BLaER1 treated with 17β-estradiol and CSF1 and Interleukin-3, amounts not matched to agents 10 nM and 100 nM (cell line): ENCODE data around the gene RXFP2.

Source experiments
- H3K27ac ChIP-seq, 11 experiments: shearing (Covaris generic); formaldehyde crosslinking; 2 replicates each; pipeline ENCODE4 v1.8.1; 2022
- H3K27me3 ChIP-seq, 11 experiments: shearing (Covaris generic); formaldehyde crosslinking; 2 replicates each; pipeline ENCODE4 v1.8.1; 2022
- H3K36me3 ChIP-seq, 11 experiments: shearing (Covaris generic); formaldehyde crosslinking; 2 replicates each; pipeline ENCODE4 v1.8.1; 2022
- H3K4me1 ChIP-seq, 10 experiments: shearing (Covaris generic); formaldehyde crosslinking; 2 replicates each; pipeline ENCODE4 v1.8.1; 2022
- H3K4me2 ChIP-seq, 11 experiments: shearing (Covaris generic); formaldehyde crosslinking; 2 replicates each; pipeline ENCODE4 v1.8.1; 2022
- H3K4me3 ChIP-seq, 10 experiments: shearing (Covaris generic); formaldehyde crosslinking; 2 replicates each; pipeline ENCODE4 v1.8.1; 2022
- H3K9ac ChIP-seq, 11 experiments: shearing (Covaris generic); formaldehyde crosslinking; 2 replicates each; pipeline ENCODE4 v1.8.1; 2022
- H3K9me3 ChIP-seq, 11 experiments: shearing (Covaris generic); formaldehyde crosslinking; replicated peaks in 1 of 11; 2 replicates each; pipeline ENCODE4 v1.8.1; 2022
- H4K20me1 ChIP-seq, 11 experiments: shearing (Covaris generic); formaldehyde crosslinking; 2 replicates each; pipeline ENCODE4 v1.8.1; 2022
- Cebpa-rat ChIP-seq, 11 experiments: shearing (Covaris generic); IDR thresholded peaks; 2 replicates each; pipeline ENCODE4 v1.8.1; 2022

Gene RXFP2

DNA sequence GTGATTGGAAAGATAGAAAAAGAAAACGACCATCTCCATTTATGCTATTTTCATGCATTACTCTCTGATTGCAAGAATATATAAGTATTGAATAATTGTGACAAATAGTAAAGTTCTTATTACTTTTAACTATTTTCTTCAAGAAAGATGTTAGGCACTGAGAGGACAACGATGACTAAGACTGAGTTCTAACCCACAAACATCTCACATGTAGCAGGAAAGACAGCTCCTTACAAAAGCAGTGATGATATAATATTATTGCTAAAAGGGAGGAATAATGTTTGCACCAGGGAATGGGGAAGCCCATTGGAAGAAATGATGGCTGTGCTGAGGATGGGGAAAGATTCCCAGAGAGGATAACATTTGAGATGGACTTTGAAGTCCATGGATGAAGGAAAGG is 22.6 kb downstream of the RXFP2 start:
- Histone ChIP-seq H3K4me1 (no peaks in the 10 kb centered on the region), H3K9me3 (no peaks in the 10 kb centered on the region), H3K4me3 (no peak overlapping the region), H3K9ac (no peak overlapping the region), H3K27me3 (no peaks in the 10 kb centered on the region), H3K36me3 (no peaks in the 10 kb centered on the region), H3K4me2 (no peak overlapping the region), H4K20me1 (no peaks in the 10 kb centered on the region), H3K27ac (no peak overlapping the region)
- no peak for TF ChIP-seq Cebpa-rat (IDR thresholded peaks at IDR 0.05)

DNA sequence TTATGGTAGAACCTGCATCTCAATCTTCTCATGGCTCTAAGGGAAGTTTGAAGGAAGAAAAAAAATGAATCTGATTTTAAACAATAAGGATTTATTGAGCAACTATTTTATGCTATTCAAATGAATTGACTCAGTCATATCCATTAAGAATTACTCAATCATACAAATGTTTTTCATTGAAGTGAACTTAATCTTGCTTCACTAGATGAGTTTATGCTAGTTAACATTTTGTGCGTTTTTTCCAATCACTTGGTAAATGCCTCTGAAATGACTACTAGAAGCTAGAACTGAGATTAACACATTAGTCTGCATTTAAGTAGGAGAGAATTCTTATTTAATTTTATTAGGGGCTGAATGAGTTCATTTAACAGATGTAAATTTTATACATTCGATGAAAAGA is 25.2 kb downstream of the RXFP2 start:
- Histone ChIP-seq H4K20me1 (no peaks in the 10 kb centered on the region), H3K4me1 (no peaks in the 10 kb centered on the region; a peak in 1 of 20 replicates), H3K36me3 (no peaks in the 10 kb centered on the region), H3K4me3 (no peak overlapping the region), H3K4me2 (no peak overlapping the region), H3K27ac (no peak overlapping the region), H3K27me3 (no peaks in the 10 kb centered on the region), H3K9ac (no peak overlapping the region), H3K9me3 (no peaks in the 10 kb centered on the region)
- no peak for TF ChIP-seq Cebpa-rat (IDR thresholded peaks at IDR 0.05)

DNA sequence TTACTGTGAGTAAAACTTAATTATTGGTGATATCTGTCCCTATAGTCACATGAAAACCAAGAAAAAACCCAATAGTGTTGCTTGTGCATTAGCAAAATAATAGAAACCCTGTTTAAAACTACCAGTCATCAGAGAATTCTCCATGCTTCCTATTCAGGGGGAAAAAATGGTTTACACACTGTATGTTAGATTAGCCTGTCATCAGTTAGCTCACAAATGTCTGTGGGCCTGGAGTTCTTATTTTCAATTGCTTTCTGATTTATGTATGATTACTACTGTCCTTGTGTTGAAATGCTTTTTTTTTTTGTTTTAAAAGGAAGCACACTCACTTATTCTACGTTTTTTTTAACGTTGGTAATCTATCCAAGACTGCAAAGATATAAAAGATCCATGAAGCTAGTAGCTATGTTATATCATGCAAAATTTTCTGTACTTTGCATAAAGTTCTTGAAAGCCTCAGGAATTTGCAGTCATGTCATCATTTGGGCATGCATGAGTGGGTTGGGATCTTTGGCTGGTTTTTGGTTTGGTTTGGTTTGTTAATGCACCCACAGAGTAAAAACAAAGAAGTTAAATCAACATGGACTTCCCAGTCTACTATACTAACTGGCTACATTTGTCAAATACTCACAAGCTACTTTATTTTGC is 25.9 kb downstream of the RXFP2 start:
- Histone ChIP-seq H4K20me1 (no peaks in the 10 kb centered on the region), H3K4me2 (no peak overlapping the region), H3K4me3 (no peak overlapping the region), H3K36me3 (no peaks in the 10 kb centered on the region), H3K9me3 (no peaks in the 10 kb centered on the region), H3K27ac (no peak overlapping the region), H3K9ac (no peak overlapping the region), H3K4me1 (no peaks in the 10 kb centered on the region; a peak in 1 of 20 replicates), H3K27me3 (no peaks in the 10 kb centered on the region)
- TF ChIP-seq Cebpa-rat (IDR thresholded peaks at IDR 0.05), result no peak

DNA sequence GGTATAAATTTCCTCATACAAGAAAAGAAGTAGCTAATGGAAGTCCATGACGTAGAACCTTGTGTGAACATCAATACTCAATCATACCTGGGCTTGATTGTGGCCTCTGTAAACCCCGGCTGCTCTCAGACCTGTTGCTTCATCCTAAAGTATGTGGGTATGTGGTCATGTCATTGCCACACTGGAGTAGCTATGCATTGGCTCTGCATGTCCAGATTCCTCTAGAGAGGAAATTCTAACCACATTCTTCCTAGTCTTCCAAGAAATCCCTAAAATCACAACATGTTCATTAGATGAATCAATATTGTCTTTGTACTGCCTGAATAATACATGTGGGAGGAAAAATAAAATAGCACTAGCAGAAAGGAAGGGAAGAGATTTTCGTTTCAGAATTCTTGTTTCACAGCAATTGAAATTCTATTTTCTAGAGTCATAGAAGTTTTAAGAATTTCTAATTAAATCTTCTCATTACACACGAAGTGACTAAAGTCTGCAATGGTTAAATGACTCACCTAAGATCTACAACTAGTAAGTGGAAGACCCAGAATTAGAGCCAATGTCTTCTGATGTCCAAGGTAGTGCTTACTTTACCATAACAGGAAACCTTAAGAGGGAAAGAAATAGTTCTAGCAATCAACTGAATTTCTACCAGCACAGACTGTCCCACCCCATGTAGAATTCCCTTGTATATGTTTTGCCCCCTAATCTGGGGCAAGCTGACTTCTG is 28.0 kb downstream of the RXFP2 start:
- TF ChIP-seq Cebpa-rat (IDR thresholded peaks at IDR 0.05), result no peak
- Histone ChIP-seq H4K20me1 (no peaks in the 10 kb centered on the region), H3K4me3 (no peak overlapping the region), H3K4me2 (no peak overlapping the region), H3K27ac (no peak overlapping the region), H3K9ac (no peak overlapping the region), H3K36me3 (no peaks in the 10 kb centered on the region), H3K9me3 (no peaks in the 10 kb centered on the region), H3K27me3 (no peaks in the 10 kb centered on the region), H3K4me1 (no peaks in the 10 kb centered on the region; a peak in 1 of 20 replicates)

DNA sequence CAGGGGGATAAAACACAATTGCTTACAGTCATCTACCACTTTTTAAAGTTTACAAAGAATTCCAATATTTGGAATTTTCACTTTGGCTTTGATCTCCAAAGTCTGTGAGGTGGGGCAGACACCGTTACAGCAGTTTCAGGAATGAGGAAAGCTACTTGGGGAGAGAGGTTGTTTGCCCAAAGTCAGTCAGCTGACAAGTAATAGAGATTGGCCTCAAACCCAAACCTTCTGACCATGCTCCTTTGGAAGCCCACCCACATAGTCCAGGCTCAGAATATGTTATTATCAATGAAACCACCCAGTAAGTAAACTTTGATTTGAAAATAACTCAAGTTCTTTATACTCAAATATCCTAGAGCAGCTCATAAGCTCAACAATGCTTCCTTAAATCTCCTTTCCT is 29.0 kb downstream of the RXFP2 start:
- H3K36me3 ChIP-seq, result no peaks in the 10 kb centered on the region
- no peaks in the 10 kb centered on the region for H3K27me3 ChIP-seq
- no peak for TF ChIP-seq Cebpa-rat (IDR thresholded peaks at IDR 0.05)
- no peaks in the 10 kb centered on the region for H4K20me1 ChIP-seq
- H3K9ac ChIP-seq, result no peak overlapping the region
- no peak overlapping the region for H3K4me3 ChIP-seq
- H3K4me2 ChIP-seq, result no peak overlapping the region
- no peaks in the 10 kb centered on the region for H3K9me3 ChIP-seq
- H3K27ac ChIP-seq, result no peak overlapping the region
- H3K4me1 ChIP-seq, result no peaks in the 10 kb centered on the region; a peak in 2 of 20 replicates

DNA sequence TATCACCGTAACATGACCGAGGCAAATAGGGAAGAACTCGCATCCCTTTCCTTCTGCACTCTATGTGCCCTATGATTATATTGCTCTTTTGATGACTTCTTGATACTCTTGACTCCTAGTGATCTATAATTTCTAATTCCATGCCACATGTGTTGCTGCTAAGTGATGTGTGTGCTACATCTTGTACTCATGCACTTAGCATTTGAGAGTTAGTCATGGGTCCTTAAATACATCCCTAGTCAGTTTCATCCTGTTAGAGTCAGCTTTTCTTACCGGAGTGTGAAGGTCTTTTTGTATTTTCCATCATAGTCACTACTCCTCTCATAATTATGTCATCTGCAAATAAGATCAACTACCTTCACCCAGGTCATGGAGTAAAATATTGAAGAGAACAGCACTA is 30.2 kb downstream of the RXFP2 start:
- Histone ChIP-seq H3K4me2 (no peak overlapping the region), H3K27ac (no peak overlapping the region), H3K9me3 (no peaks in the 10 kb centered on the region), H4K20me1 (no peaks in the 10 kb centered on the region), H3K36me3 (no peaks in the 10 kb centered on the region), H3K9ac (no peak overlapping the region), H3K27me3 (no peaks in the 10 kb centered on the region), H3K4me1 (no peaks in the 10 kb centered on the region; a peak in 2 of 20 replicates), H3K4me3 (no peak overlapping the region)
- no peak for TF ChIP-seq Cebpa-rat (IDR thresholded peaks at IDR 0.05)

DNA sequence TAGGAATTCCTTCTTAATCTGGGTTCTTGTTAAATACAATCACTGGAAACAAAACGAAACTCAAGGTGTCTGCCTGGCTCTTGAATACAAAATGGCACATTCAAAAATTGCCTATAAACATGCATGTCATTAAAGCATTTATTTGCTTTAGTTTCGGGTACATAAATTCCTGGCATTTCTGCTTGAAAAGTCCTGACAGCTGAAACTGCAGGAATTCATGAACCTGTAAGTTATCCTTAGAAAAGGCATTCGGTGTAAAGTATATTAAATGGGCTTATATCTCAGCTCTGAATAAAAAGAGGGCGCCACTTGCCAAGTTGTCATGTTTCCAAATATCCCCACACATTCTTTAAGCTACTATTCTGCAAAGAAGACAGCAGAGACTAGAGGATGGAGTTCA is 32.9 kb downstream of the RXFP2 start:
- Histone ChIP-seq H4K20me1 (no peaks in the 10 kb centered on the region), H3K4me2 (no peak overlapping the region), H3K27ac (no peak overlapping the region), H3K4me3 (no peak overlapping the region), H3K9me3 (no peaks in the 10 kb centered on the region), H3K9ac (no peak overlapping the region), H3K36me3 (no peaks in the 10 kb centered on the region), H3K27me3 (no peaks in the 10 kb centered on the region), H3K4me1 (peaks cover 0 to 19% (median 13%) of the 10 kb centered on the region in 10 experiments; a peak in 17 of 20 replicates)
- no peak for TF ChIP-seq Cebpa-rat (IDR thresholded peaks at IDR 0.05)

DNA sequence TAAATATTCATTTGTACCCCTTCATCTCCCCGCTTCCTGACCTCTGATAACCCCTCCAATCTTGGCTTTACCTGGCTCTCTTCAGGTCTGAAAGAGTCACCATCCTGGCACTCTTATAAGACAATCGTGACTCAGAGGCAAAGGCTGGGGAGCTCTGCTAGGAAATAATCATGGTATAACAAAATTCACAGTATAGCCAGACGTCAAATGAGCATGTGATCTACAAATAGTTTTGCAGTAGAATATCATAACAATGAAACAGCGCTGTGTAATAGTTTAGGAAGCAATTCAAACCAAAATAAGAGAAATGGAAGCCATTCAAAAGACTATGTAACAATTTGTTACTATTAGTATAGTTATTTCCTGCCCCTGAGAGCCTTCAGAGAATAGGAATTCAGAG is 34.2 kb downstream of the RXFP2 start:
- Histone ChIP-seq H3K4me1 (peaks cover 0 to 19% (median 13%) of the 10 kb centered on the region in 10 experiments; a peak in 17 of 20 replicates), H3K4me3 (no peak overlapping the region), H3K27me3 (no peaks in the 10 kb centered on the region), H4K20me1 (no peaks in the 10 kb centered on the region), H3K9ac (no peak overlapping the region), H3K36me3 (no peaks in the 10 kb centered on the region), H3K27ac (no peak overlapping the region), H3K4me2 (peak overlapping the region in 5 of 11 experiments; percentile 2 to 21 (median 12); a peak in 5 of 22 replicates), H3K9me3 (no peaks in the 10 kb centered on the region)
- TF ChIP-seq Cebpa-rat (IDR thresholded peaks at IDR 0.05), result no peak

DNA sequence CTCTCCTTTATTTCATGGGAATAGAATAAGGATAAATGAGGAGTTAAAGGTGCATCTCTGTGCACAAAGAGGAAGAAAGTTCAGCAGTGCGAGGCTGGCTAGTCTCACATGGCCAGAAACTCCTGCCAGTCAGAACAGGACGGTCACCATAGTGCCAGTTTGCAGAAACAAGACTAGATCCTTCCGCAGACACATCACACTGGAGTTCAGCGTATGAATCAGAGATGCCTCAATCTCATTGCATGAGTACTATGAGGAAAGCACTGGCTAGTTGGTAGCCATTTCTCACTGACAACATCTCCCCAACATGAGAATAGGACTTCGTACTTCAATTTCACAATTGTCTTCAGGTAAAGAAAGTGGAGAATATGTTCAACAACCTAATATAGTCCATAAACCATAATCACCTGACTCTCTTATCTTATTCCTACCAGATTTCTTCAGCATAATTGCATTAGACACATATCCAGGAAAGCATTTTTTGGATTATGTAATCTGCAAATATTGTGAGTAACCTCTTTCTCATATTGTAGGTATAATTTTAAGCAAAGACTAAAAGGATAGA is 34.9 kb downstream of the RXFP2 start:
- H3K4me3 ChIP-seq, result no peak overlapping the region
- no peaks in the 10 kb centered on the region for H3K9me3 ChIP-seq
- H3K9ac ChIP-seq, result no peak overlapping the region
- no peaks in the 10 kb centered on the region for H4K20me1 ChIP-seq
- H3K4me1 ChIP-seq, result peaks cover 0 to 19% (median 13%) of the 10 kb centered on the region in 10 experiments; a peak in 17 of 20 replicates
- H3K4me2 ChIP-seq, result no peak overlapping the region
- H3K27ac ChIP-seq, result no peak overlapping the region
- H3K36me3 ChIP-seq, result no peaks in the 10 kb centered on the region
- no peak for TF ChIP-seq Cebpa-rat (IDR thresholded peaks at IDR 0.05)
- H3K27me3 ChIP-seq, result no peaks in the 10 kb centered on the region
